ENCODE measurements around the gene DOK4.

GRCh38 chr16:57435838-57436237, 50.5 kb downstream of the DOK4 start:
- TF ChIP-seq CTCF (IDR thresholded peaks at IDR 0.05) (no peak), EP300 (IDR thresholded peaks at IDR 0.05) (no peak), POLR2A (IDR thresholded peaks at IDR 0.05) (no peak)

Data from gastroesophageal sphincter (tissue), 3 donors.